ENCODE measurements around the gene SLC27A6.
"Not testable (repeated sequence)": the region's sequence is repeated elsewhere in the genome, so short reads cannot be mapped to it uniquely, and the experiment has no call there.

SLC27A6 gene

DNA sequence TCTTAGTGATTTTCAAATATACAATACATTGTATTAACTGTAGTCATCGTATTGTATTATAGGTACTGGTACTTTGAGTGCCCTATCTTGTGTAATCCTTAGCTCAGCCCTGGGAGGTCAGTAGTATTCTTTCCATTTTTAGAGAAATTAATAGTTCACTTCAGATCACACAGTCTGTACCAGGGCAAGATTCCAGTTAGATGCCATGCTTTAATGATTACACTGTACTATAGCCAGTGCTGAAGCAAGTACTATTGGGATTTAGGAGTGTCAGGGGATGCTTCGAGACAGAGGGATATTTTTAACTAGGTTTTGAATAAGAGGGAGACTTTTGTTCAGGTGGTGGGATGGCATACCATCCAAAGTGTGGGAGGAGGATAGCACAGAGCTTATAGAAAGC, 41.0 kb upstream of the SLC27A6 start:
- Histone ChIP-seq H3K18ac (ENCODE audit: low read length) (no peak overlapping the region), H3K36me3 (replicated peaks in 1 of 2; ENCODE audit: control insufficient read depth in 2 of 2, insufficient read depth in 2 of 2, low read length in 2 of 2) (no peaks in the 10 kb centered on the region), H2AK5ac (ENCODE audit: low read depth, low read length) (no peak overlapping the region), H3K79me1 (ENCODE audit: low read depth, low read length) (no peaks in the 10 kb centered on the region), H2BK12ac (ENCODE audit: low read length) (no peak overlapping the region), H3K9me3 (replicated peaks in 1 of 2; ENCODE audit: control insufficient read depth in 2 of 2, insufficient read depth in 1 of 2, low read depth in 1 of 2, low read length in 2 of 2) (no peaks in the 10 kb centered on the region), H3K4me3 (ENCODE audit: low read length in 2 of 2) (no peak overlapping the region), H3K14ac (ENCODE audit: low read length) (no peak overlapping the region), H3K4me1 (ENCODE audit: control insufficient read depth in 2 of 2, insufficient read depth in 1 of 2, low read depth in 1 of 2, low read length in 2 of 2) (peaks cover 0 to 3% of the 10 kb centered on the region in 2 donors), H2BK5ac (ENCODE audit: low read length) (no peak overlapping the region), H2BK15ac (ENCODE audit: low read length) (no peak overlapping the region), H3K27me3 (ENCODE audit: control insufficient read depth in 3 of 3, insufficient read depth in 3 of 3, low read depth in 1 of 3, low read length in 3 of 3) (no peaks in the 10 kb centered on the region), H4K91ac (ENCODE audit: low read depth, low read length, poor library complexity) (no peak overlapping the region), H3K27ac (replicated peaks; ENCODE audit: low read length) (no peak overlapping the region), H3K9ac (ENCODE audit: low read depth, low read length, poor library complexity) (no peak overlapping the region), H3K4ac (ENCODE audit: low read length) (no peak overlapping the region), H2AFZ (ENCODE audit: low read length) (no peak overlapping the region), H3K23ac (ENCODE audit: low read depth, low read length, poor library complexity) (no peak overlapping the region), H2BK120ac (ENCODE audit: low read depth, low read length) (no peak overlapping the region), H4K8ac (ENCODE audit: low read depth, low read length) (no peak overlapping the region), H3K4me2 (ENCODE audit: insufficient read depth, low read length, poor library complexity, severe bottlenecking) (no peak overlapping the region)
- DNase-seq (ENCODE audit: low spot score): no peak
- WGBS, 2 donors (ENCODE audit: extremely low coverage in 2 of 2, insufficient read length in 2 of 2, insufficient replicate concordance in 1 of 2): no CpG with 5 or more reads among the region's 2 CpGs

DNA sequence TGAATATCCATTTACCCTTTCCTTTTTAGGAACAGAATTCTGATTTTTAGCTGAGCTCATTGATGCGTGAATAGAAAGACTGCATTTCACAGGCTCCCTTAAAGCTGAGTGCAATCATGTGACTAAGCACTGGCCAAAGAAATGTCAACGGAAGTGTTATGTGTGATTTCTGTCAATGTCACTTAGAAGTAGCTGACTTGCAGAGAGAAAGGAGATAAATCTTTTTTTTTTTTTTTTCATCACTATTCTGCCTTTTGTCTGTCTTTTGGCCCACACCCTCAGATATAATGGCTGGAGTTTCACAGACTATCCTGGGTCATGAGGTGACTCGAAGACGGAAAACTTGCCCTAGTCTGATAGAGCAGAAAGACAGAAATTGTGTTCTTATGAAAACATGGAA, 39.3 kb upstream of the SLC27A6 start:
- Histone ChIP-seq H3K4me3 (ENCODE audit: low read length in 2 of 2) (no peak overlapping the region), H3K4ac (ENCODE audit: low read length) (no peak overlapping the region), H2AK5ac (ENCODE audit: low read depth, low read length) (no peak overlapping the region), H3K4me1 (ENCODE audit: control insufficient read depth in 2 of 2, insufficient read depth in 1 of 2, low read depth in 1 of 2, low read length in 2 of 2) (peaks cover 0 to 3% of the 10 kb centered on the region in 2 donors), H4K8ac (ENCODE audit: low read depth, low read length) (no peak overlapping the region), H2BK5ac (ENCODE audit: low read length) (no peak overlapping the region), H3K14ac (ENCODE audit: low read length) (no peak overlapping the region), H3K18ac (ENCODE audit: low read length) (no peak overlapping the region), H3K79me1 (ENCODE audit: low read depth, low read length) (no peaks in the 10 kb centered on the region), H3K4me2 (ENCODE audit: insufficient read depth, low read length, poor library complexity, severe bottlenecking) (no peak overlapping the region), H3K9me3 (replicated peaks in 1 of 2; ENCODE audit: control insufficient read depth in 2 of 2, insufficient read depth in 1 of 2, low read depth in 1 of 2, low read length in 2 of 2) (no peaks in the 10 kb centered on the region), H2BK15ac (ENCODE audit: low read length) (no peak overlapping the region), H2BK120ac (ENCODE audit: low read depth, low read length) (no peak overlapping the region), H3K9ac (ENCODE audit: low read depth, low read length, poor library complexity) (no peak overlapping the region), H3K27ac (replicated peaks; ENCODE audit: low read length) (no peak overlapping the region), H3K36me3 (replicated peaks in 1 of 2; ENCODE audit: control insufficient read depth in 2 of 2, insufficient read depth in 2 of 2, low read length in 2 of 2) (no peaks in the 10 kb centered on the region), H2AFZ (ENCODE audit: low read length) (no peak overlapping the region), H3K27me3 (ENCODE audit: control insufficient read depth in 3 of 3, insufficient read depth in 3 of 3, low read depth in 1 of 3, low read length in 3 of 3) (no peaks in the 10 kb centered on the region), H3K23ac (ENCODE audit: low read depth, low read length, poor library complexity) (no peak overlapping the region), H4K91ac (ENCODE audit: low read depth, low read length, poor library complexity) (no peak overlapping the region), H2BK12ac (ENCODE audit: low read length) (no peak overlapping the region)
- WGBS, 2 donors (ENCODE audit: extremely low coverage in 2 of 2, insufficient read length in 2 of 2, insufficient replicate concordance in 1 of 2): no CpG with 5 or more reads among the region's 4 CpGs
- no peak for DNase-seq (ENCODE audit: low spot score)

DNA sequence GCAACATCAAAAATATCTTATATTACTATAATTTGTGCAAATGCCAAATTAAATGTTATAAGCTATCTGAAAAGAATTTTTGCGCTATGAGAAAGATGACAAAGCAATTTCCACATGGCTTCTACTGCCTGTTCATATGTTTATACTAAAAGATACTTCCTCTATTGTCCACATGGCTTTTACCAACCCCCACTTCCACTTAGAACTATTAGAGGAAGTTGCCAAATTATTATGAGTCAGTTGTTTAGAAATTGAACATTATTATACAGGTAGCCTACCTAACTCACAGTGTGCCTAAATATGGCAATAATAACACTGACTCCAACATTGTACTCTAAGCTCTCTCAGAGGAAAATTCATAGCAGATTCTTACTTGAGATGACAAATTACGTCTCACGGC, 37.6 kb upstream of the SLC27A6 start:
- no CpG with 5 or more reads among the region's 3 CpGs for WGBS, 2 donors (ENCODE audit: extremely low coverage in 2 of 2, insufficient read length in 2 of 2, insufficient replicate concordance in 1 of 2)

DNA sequence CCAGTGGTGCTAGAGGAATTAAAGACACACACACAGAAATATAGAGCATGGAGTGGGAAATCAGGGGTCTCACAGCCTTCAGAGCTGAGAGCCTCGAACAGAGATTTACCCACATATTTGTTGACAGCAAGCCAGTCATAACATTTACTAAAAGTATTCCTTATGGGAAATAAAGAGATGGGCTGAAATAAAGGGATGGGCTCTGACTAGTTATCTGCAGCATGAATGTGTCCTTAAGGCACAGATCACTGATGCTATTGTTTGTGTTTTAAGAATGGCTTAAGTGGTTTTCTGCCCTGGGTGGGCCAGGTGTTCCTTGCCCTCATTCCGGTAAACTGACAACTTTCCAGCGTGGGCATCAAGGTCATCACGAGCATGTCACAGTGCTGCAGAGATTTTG, 33.1 kb upstream of the SLC27A6 start:
- not testable (repeated sequence) for H3K18ac ChIP-seq (ENCODE audit: low read length); H3K23ac ChIP-seq (ENCODE audit: low read depth, low read length, poor library complexity); H3K9me3 ChIP-seq (replicated peaks in 1 of 2; ENCODE audit: control insufficient read depth in 2 of 2, insufficient read depth in 1 of 2, low read depth in 1 of 2, low read length in 2 of 2); H3K4me2 ChIP-seq (ENCODE audit: insufficient read depth, low read length, poor library complexity, severe bottlenecking); H3K27me3 ChIP-seq (ENCODE audit: control insufficient read depth in 3 of 3, insufficient read depth in 3 of 3, low read depth in 1 of 3, low read length in 3 of 3); H3K36me3 ChIP-seq (replicated peaks in 1 of 2; ENCODE audit: control insufficient read depth in 2 of 2, insufficient read depth in 2 of 2, low read length in 2 of 2); H3K4me3 ChIP-seq (ENCODE audit: low read length in 2 of 2); H4K91ac ChIP-seq (ENCODE audit: low read depth, low read length, poor library complexity); H4K8ac ChIP-seq (ENCODE audit: low read depth, low read length); H3K4me1 ChIP-seq (ENCODE audit: control insufficient read depth in 2 of 2, insufficient read depth in 1 of 2, low read depth in 1 of 2, low read length in 2 of 2); H2AK5ac ChIP-seq (ENCODE audit: low read depth, low read length); H3K27ac ChIP-seq (replicated peaks; ENCODE audit: low read length); H3K79me1 ChIP-seq (ENCODE audit: low read depth, low read length); H2BK5ac ChIP-seq (ENCODE audit: low read length); H3K14ac ChIP-seq (ENCODE audit: low read length); H2BK12ac ChIP-seq (ENCODE audit: low read length); H3K4ac ChIP-seq (ENCODE audit: low read length); H2BK120ac ChIP-seq (ENCODE audit: low read depth, low read length); H2AFZ ChIP-seq (ENCODE audit: low read length); H2BK15ac ChIP-seq (ENCODE audit: low read length); H3K9ac ChIP-seq (ENCODE audit: low read depth, low read length, poor library complexity); DNase-seq (ENCODE audit: low spot score)
- no CpG with 5 or more reads among the region's 4 CpGs for WGBS, 2 donors (ENCODE audit: extremely low coverage in 2 of 2, insufficient read length in 2 of 2, insufficient replicate concordance in 1 of 2)

More for the DNA sequence above, 37.6 kb upstream of the SLC27A6 start:
- Histone ChIP-seq H3K9me3 (replicated peaks in 1 of 2; ENCODE audit: control insufficient read depth in 2 of 2, insufficient read depth in 1 of 2, low read depth in 1 of 2, low read length in 2 of 2) (no peaks in the 10 kb centered on the region), H2BK120ac (ENCODE audit: low read depth, low read length) (no peak overlapping the region), H3K4me2 (ENCODE audit: insufficient read depth, low read length, poor library complexity, severe bottlenecking) (no peak overlapping the region), H3K14ac (ENCODE audit: low read length) (no peak overlapping the region), H4K91ac (ENCODE audit: low read depth, low read length, poor library complexity) (no peak overlapping the region), H3K79me1 (ENCODE audit: low read depth, low read length) (no peaks in the 10 kb centered on the region), H4K8ac (ENCODE audit: low read depth, low read length) (no peak overlapping the region), H3K9ac (ENCODE audit: low read depth, low read length, poor library complexity) (no peak overlapping the region), H3K18ac (ENCODE audit: low read length) (no peak overlapping the region), H3K36me3 (replicated peaks in 1 of 2; ENCODE audit: control insufficient read depth in 2 of 2, insufficient read depth in 2 of 2, low read length in 2 of 2) (no peaks in the 10 kb centered on the region), H3K4me3 (ENCODE audit: low read length in 2 of 2) (no peak overlapping the region), H3K4ac (ENCODE audit: low read length) (no peak overlapping the region), H3K4me1 (ENCODE audit: control insufficient read depth in 2 of 2, insufficient read depth in 1 of 2, low read depth in 1 of 2, low read length in 2 of 2) (peaks cover 0 to 3% of the 10 kb centered on the region in 2 donors), H3K27me3 (ENCODE audit: control insufficient read depth in 3 of 3, insufficient read depth in 3 of 3, low read depth in 1 of 3, low read length in 3 of 3) (no peaks in the 10 kb centered on the region), H2AFZ (ENCODE audit: low read length) (no peak overlapping the region), H2BK5ac (ENCODE audit: low read length) (no peak overlapping the region), H2BK12ac (ENCODE audit: low read length) (no peak overlapping the region), H2BK15ac (ENCODE audit: low read length) (no peak overlapping the region), H2AK5ac (ENCODE audit: low read depth, low read length) (no peak overlapping the region), H3K27ac (replicated peaks; ENCODE audit: low read length) (no peak overlapping the region), H3K23ac (ENCODE audit: low read depth, low read length, poor library complexity) (no peak overlapping the region)
- DNase-seq (ENCODE audit: low spot score): no peak

Data from neuronal stem cell (in vitro differentiated cells).